Breast epithelium (tissue), 3 donors: ENCODE data around the gene PTPRZ1.

ENCODE experiments used
- POLR2A ChIP-seq: fragments of 450-650 bp; IDR thresholded peaks from one replicate; pipeline ENCODE4 v1.6.1; 2016; ENCODE audit warnings: antibody characterized with exemption, mild to moderate bottlenecking, moderate library complexity
- TF ChIP-seq, protein P1 (sequence below), 3 donors: fragments of 450-650 bp; IDR thresholded peaks; one replicate each; pipeline ENCODE4 v1.5.1; 2016 to 2017; ENCODE audit warnings: antibody characterized with exemption in 3 of 3, mild to moderate bottlenecking in 3 of 3, moderate library complexity in 3 of 3

DNA sequence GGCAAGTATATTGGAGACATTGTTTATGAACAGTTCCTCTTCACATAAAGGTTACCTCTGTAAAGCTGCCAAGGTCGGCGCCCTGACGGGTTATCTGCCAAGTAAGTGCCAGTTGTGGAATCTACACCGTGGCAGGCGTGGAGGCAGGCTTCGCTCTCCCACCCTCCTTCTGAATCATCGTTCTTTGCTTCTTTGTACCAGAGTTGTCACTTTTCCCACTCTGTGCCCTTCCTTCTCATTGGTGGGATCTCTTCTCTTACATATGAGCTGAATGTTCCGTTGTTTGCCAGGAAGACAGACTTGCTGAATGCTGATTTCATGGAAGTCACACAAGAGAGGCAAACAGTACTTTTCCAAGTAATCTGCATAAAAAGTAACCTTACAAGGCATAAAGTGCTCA, 40.6 kb upstream of the PTPRZ1 start:
- TF ChIP-seq, protein P1, sequence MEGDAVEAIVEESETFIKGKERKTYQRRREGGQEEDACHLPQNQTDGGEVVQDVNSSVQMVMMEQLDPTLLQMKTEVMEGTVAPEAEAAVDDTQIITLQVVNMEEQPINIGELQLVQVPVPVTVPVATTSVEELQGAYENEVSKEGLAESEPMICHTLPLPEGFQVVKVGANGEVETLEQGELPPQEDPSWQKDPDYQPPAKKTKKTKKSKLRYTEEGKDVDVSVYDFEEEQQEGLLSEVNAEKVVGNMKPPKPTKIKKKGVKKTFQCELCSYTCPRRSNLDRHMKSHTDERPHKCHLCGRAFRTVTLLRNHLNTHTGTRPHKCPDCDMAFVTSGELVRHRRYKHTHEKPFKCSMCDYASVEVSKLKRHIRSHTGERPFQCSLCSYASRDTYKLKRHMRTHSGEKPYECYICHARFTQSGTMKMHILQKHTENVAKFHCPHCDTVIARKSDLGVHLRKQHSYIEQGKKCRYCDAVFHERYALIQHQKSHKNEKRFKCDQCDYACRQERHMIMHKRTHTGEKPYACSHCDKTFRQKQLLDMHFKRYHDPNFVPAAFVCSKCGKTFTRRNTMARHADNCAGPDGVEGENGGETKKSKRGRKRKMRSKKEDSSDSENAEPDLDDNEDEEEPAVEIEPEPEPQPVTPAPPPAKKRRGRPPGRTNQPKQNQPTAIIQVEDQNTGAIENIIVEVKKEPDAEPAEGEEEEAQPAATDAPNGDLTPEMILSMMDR (IDR thresholded peaks at IDR 0.05), result no peak
- no peak for TF ChIP-seq POLR2A
